Large intestine (tissue), 3 donors: ENCODE measurements around the gene RHOH. TPM values are rescaled to one million over a fixed set of nuclear protein-coding genes. Genes with fewer than 3 reads are reported as not detected.

Source experiments
- DNase-seq, 2 donors: peaks; one replicate each; pipeline versions ENCODE4 v3.0.0 to v3.0.0-alpha.2; 2013
- H3K27ac ChIP-seq: one replicate; pipeline ENCODE4 v1.5.1; 2013; ENCODE audit warnings: low read length
- H3K27me3 ChIP-seq: 2 replicates; pipeline ENCODE4 v1.6.1; 2013; ENCODE audit warnings: low read length; ENCODE audit not compliant: control insufficient read depth, insufficient read depth
- H3K36me3 ChIP-seq: 2 replicates; pipeline ENCODE4 v1.6.1; 2013; ENCODE audit warnings: low read length; ENCODE audit not compliant: control insufficient read depth, insufficient read depth
- H3K4me1 ChIP-seq: one replicate; pipeline ENCODE4 v1.6.1; 2013; ENCODE audit warnings: low read length; ENCODE audit not compliant: control insufficient read depth, insufficient read depth
- H3K4me3 ChIP-seq: one replicate; pipeline ENCODE4 v1.5.1; 2013; ENCODE audit warnings: low read length
- H3K9me3 ChIP-seq: one replicate; pipeline ENCODE4 v1.6.1; 2013; ENCODE audit warnings: mild to moderate bottlenecking, low read depth, low read length, moderate library complexity; ENCODE audit not compliant: control insufficient read depth
- WGBS: methylation state at CpG from one replicate; pipeline ENCODE4 v1.1.5; 2013; ENCODE audit warnings: low lambda C conversion rate; ENCODE audit not compliant: insufficient coverage; 5-methylcytosine and 5-hydroxymethylcytosine counted together
- polyA plus RNA-seq: library from polyadenylated mRNA; unstranded; fragments of 120-200 nt; gene quantifications from one replicate; pipeline ENCODE4 v1.2.1, GENCODE V29; 2013

RHOH gene
- polyA plus RNA-seq, 1 donor = 3.1 TPM

- H3K36me3 ChIP-seq = no peaks in the 10 kb centered on the region
- H3K9me3 ChIP-seq = no peaks in the 10 kb centered on the region
- no CpG with 5 or more reads among the region's 9 CpGs for whole genome bisulfite sequencing
- no peaks in the 10 kb centered on the region for H3K27me3 ChIP-seq
- H3K4me3 ChIP-seq = no peak overlapping the region
- H3K4me1 ChIP-seq = no peaks in the 10 kb centered on the region
- no peak overlapping the region for H3K27ac ChIP-seq
- DNase-seq = no peak
Measured at GRCh38 chr4:40204507-40205258, 7.9 kb downstream of the RHOH start.

GRCh38 chr4:40205259-40206198, 8.7 kb downstream of the RHOH start:
- no peaks in the 10 kb centered on the region for H3K9me3 ChIP-seq
- 80% methylated on average over 1 of the region's 6 CpGs for WGBS
- no peaks in the 10 kb centered on the region for H3K27me3 ChIP-seq
- H3K4me3 ChIP-seq = no peak overlapping the region
- DNase-seq = no peak
- H3K4me1 ChIP-seq = no peaks in the 10 kb centered on the region
- H3K36me3 ChIP-seq = no peaks in the 10 kb centered on the region
- peak overlapping the region; percentile 21 for H3K27ac ChIP-seq

GRCh38 chr4:40206426-40206825, 9.6 kb downstream of the RHOH start:
- Histone ChIP-seq H3K27ac (peak overlapping the region; percentile 21), H3K4me1 (no peaks in the 10 kb centered on the region), H3K27me3 (no peaks in the 10 kb centered on the region), H3K9me3 (no peaks in the 10 kb centered on the region), H3K36me3 (no peaks in the 10 kb centered on the region), H3K4me3 (no peak overlapping the region)
- DNase-seq = no peak
- WGBS = 80% methylated on average over 1 of the region's 2 CpGs

DNA sequence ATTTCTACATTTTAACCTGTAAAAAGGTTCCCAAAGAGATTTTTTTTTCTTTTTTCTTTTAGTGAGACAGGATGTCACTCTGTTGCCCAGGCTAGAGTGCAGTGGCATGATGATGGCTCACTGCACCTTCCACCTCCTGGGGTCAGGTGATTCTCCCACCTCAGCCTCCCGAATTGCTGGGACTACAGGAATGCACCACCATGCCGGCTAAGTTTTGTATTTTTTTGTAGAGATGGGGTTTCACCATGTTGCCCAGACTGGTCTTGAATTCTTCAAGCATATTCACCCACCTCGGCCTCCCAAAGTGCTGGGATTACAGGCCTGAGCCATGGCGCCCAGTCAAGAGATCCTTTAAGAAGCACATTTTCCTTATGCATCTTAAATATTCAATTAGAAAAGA, 12.6 kb downstream of the RHOH start:
- no peaks in the 10 kb centered on the region for H3K27me3 ChIP-seq
- H3K4me3 ChIP-seq = no peak overlapping the region
- no peaks in the 10 kb centered on the region for H3K4me1 ChIP-seq
- DNase-seq = no peak
- no CpG with 5 or more reads among the region's 4 CpGs for WGBS
- H3K9me3 ChIP-seq = no peaks in the 10 kb centered on the region
- H3K36me3 ChIP-seq = no peaks in the 10 kb centered on the region
- H3K27ac ChIP-seq = no peak overlapping the region

DNA sequence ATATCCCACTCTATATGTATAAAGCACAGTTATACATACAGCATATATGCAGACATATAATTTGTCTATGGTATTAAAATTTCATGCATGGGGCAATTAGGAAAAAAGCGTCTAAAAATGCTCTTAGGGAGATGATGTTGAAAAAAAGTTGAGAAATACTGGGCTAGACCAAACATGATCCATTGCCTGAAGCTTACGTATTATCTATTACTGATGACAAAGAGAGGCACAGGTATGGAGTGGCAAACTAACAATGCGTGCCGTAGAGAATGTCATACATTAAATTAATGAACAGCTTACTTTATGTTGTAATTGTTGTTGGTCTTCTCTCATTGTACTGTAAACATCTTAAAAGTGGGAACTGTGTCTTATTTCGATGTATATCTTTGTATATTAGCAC, 13.9 kb downstream of the RHOH start:
- Histone ChIP-seq H3K4me1 (no peaks in the 10 kb centered on the region), H3K27me3 (no peaks in the 10 kb centered on the region), H3K9me3 (no peaks in the 10 kb centered on the region), H3K36me3 (no peaks in the 10 kb centered on the region), H3K4me3 (no peak overlapping the region), H3K27ac (no peak overlapping the region)
- 94% methylated on average over 3 of the region's 5 CpGs for WGBS
- DNase-seq = no peak

GRCh38 chr4:40211224-40212185, 14.7 kb downstream of the RHOH start:
- Histone ChIP-seq H3K4me1 (no peaks in the 10 kb centered on the region), H3K4me3 (no peak overlapping the region), H3K27ac (no peak overlapping the region), H3K9me3 (no peaks in the 10 kb centered on the region), H3K27me3 (no peaks in the 10 kb centered on the region), H3K36me3 (no peaks in the 10 kb centered on the region)
- WGBS = 81% methylated on average over 9 of the region's 13 CpGs
- no peak for DNase-seq

GRCh38 chr4:40212674-40213527, 16.1 kb downstream of the RHOH start:
- Histone ChIP-seq H3K27me3 (no peaks in the 10 kb centered on the region), H3K4me1 (no peaks in the 10 kb centered on the region), H3K36me3 (no peaks in the 10 kb centered on the region), H3K4me3 (no peak overlapping the region), H3K27ac (no peak overlapping the region), H3K9me3 (no peaks in the 10 kb centered on the region)
- WGBS = 86% methylated on average over 1 of the region's 6 CpGs
- DNase-seq = no peak

DNA sequence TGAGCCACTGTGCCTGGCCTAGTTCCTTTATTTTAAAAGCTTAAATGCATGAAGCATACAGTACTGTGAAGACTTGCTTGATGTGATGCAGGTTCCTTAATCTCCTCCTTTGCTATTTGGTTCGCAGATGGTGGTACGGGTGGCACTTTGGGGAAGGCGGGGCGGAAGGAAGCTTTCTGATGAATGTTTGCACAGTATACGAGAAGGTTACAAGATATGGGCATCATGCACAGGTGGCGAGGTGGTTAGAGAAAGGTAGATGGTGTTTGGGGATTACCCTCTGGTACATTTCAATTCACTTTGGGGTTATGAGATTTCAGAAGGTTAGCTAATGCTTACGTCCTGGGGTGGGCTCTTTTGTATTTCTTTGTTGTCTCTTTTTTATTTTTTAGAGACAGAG, 17.2 kb downstream of the RHOH start:
- DNase-seq = no peak
- H3K27ac ChIP-seq = no peak overlapping the region
- H3K9me3 ChIP-seq = no peaks in the 10 kb centered on the region
- 100% methylated on average over 1 of the region's 7 CpGs for WGBS
- H3K4me1 ChIP-seq = peaks cover 4% of the 10 kb centered on the region
- H3K27me3 ChIP-seq = no peaks in the 10 kb centered on the region
- H3K4me3 ChIP-seq = no peak overlapping the region
- H3K36me3 ChIP-seq = no peaks in the 10 kb centered on the region

- DNase-seq = no peak
- Histone ChIP-seq H3K27me3 (no peaks in the 10 kb centered on the region), H3K4me1 (peaks cover 4% of the 10 kb centered on the region), H3K27ac (no peak overlapping the region), H3K4me3 (no peak overlapping the region), H3K9me3 (no peaks in the 10 kb centered on the region), H3K36me3 (no peaks in the 10 kb centered on the region)
- WGBS = no CpG with 5 or more reads among the region's 9 CpGs
Measured at GRCh38 chr4:40214661-40215418, 18.0 kb downstream of the RHOH start.
